HL-60/S4 treated with retinoic acid at 250 ng/mL for 4 days and 3 days (cell line): ENCODE results near the gene FGG.

Experiments used
- in situ Hi-C: fragments of 300-500 bp; cut with MboI; formaldehyde crosslinking; loops from 2 replicates; pipeline ENCODE4 v1.7.0; 2022; ENCODE audit warnings: low sequenced_read_pairs

Gene FGG

GRCh38 chr4:154559494-154560418, 52.7 kb downstream of the FGG start:
- in situ Hi-C loops, result no loop called here

DNA sequence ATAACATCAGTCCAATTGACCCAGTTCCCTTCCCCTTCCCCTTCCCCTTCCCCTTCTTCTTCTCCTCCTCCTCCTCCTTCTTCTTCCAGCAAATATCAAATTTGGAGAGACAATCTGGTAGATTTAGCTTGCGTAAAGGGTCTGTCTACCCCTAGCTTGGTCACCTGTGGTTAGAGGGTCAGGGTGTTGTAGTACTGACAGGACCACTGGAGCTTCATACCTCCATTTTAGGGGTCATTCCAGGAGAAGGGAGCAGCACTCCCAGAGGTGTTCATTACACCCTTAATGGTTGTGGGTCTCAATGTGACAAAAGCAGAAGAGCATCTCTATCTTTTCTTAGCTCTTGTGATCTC, 53.3 kb downstream of the FGG start:
- in situ Hi-C loops, result no loop called here
